Measurements from ENCODE around the gene EID2B.
A peak's percentile ranks its signal among the peaks of the same experiment; 100 is the strongest.

The EID2B gene

GRCh38 chr19:39498798-39499642 lies 33.6 kb downstream of the EID2B start, which contains the start of gene DLL3:
TSS of gene DLL3 (plus strand) at chr19:39498947. CDS start at chr19:39498975, 28 bp downstream.
- peak; percentile 22 to 37 for DNase-seq

DNA sequence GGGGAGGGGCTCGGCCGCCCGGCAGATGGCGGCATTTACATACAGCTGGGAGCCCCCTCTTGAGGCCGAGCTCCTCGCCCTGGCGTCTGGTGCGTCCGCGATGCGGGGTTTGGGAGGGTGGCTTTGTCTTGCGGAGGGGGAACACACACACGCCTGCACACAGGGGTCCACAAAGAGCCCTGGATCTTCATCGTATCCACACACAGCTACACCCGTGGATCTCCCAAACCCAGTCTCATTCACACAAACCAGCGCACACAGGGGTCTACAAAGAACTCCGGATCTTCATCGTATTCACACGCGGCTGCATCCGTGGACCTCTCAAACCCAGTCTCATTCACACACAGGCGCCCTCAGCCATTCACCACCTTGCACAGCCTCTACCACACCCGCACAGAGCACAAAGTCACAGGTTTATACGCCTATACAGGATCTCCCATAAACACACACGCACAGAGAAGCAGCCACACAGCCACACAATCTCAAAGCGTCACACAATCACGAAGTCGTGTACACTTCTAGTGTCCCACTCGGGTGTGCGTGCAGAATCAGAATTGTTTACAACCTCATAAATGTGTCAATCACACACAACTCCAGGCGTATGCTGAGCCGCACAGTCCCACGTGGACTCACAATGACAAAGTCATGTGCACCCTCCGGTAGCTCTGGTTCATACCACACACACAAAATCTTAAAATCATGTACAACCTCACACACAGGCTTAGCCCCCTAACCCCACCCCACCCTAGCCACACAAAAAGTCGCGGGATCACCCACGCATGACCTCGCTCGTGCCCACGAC lies 34.5 kb downstream of the EID2B start:
- DNase-seq, result peak; percentile 23 to 32

- no peak for DNase-seq
Observed at GRCh38 chr19:39497701-39497995, 35.0 kb downstream of the EID2B start.

DNA sequence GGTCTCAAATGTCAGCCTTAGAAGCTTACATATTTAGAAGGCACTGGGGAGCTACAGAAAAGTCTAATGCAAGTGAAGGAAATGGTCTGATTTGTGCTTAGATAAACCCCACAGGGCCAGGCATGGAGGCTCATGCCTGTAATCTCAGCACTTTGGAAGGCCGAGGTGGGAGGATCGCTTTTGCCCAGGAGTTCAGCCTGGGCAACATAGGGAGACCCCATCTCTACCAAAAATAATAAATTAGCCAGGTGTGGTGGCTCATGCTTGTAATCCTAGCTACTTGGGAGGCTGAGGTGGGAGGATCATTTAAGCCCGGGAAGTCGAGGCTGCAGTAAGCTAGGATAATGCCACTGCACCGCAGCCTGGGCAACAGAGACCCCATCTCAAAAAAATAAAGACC lies 36.6 kb downstream of the EID2B start:
- no peak for DNase-seq

- no peak for DNase-seq
Observed at GRCh38 chr19:39494661-39495060, 38.0 kb downstream of the EID2B start.

GRCh38 chr19:39492788-39493187 lies 39.9 kb downstream of the EID2B start:
- DNase-seq, result no peak

DNA sequence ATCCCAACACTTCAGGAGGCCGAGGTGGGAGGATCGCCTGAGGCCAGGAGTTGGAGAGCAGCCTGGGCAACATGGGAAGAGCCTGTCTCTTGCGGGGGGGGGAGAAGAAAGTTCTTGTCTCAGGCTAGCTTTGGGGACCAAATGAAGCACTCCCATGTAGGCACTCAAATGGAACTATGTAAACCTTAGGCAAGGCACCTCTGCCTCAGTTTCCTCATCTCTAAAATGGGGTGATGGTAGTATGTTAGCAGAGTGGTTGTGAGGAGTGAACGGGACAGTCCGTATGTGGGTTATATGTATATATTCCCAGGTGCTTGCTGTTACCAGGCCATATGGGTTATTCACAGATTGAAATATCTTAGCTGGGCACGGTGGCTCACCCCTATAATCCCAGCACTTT lies 40.4 kb downstream of the EID2B start:
- no peak for DNase-seq

DNA sequence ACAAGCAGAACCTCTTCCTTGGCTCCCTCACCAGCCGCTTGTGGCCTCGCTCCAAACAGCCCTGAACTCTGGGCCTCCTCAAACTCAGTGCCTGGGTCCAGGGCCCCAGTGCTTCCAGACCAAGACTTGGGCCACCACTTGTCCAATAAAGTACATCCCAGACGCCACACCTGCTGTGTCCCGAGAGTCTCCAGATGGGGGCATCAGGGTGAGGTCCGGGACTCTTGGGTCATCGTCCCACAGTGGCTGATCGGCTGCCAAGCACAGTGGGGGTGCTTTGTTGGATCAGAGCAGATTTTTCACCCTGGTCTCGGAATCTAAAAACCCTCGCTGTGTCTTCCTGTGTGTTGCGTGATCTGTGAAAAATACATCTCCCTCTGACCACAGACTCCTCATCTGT lies 42.9 kb downstream of the EID2B start:
- no peak for DNase-seq

- DNase-seq, result no peak
Observed at GRCh38 chr19:39483141-39483540, 49.5 kb downstream of the EID2B start.

GRCh38 chr19:39481676-39482075 lies 51.0 kb downstream of the EID2B start:
- DNase-seq, result no peak

- no peak for DNase-seq
Observed at GRCh38 chr19:39481229-39481545, 51.5 kb downstream of the EID2B start.
